LNCaP clone FGC (cell line): ENCODE measurements around the gene EHMT1.
"Not testable (repeated sequence)": the region's sequence is repeated elsewhere in the genome, so short reads cannot be mapped to it uniquely, and the experiment has no call there.

Experiments used
- DNase-seq: peaks from one replicate; pipeline ENCODE4 v3.0.0-alpha.2; 2011; ENCODE audit warnings: low read depth
- H3K4me3 ChIP-seq: 2 replicates; pipeline ENCODE4 v1.5.1; 2011; ENCODE audit warnings: mild to moderate bottlenecking, low read depth, low read length, control low read depth
- CTCF ChIP-seq: IDR thresholded peaks from 2 replicates; pipeline ENCODE4 v1.5.1; 2012; ENCODE audit warnings: mild to moderate bottlenecking; ENCODE audit not compliant: control insufficient read depth, insufficient read depth; ENCODE audit errors: extremely low read depth

The EHMT1 gene

GRCh38 chr9:137719194-137719593, 100.4 kb downstream of the EHMT1 start:
- no peak for TF ChIP-seq CTCF
- no peak for DNase-seq
- no peak overlapping the region for H3K4me3 ChIP-seq

GRCh38 chr9:137720571-137721110, 101.8 kb downstream of the EHMT1 start:
- H3K4me3 ChIP-seq = no peak overlapping the region
- no peak for TF ChIP-seq CTCF
- DNase-seq = no peak

GRCh38 chr9:137721479-137721878, 102.7 kb downstream of the EHMT1 start:
- no peak for DNase-seq
- no peak overlapping the region for H3K4me3 ChIP-seq
- no peak for TF ChIP-seq CTCF

- peak; percentile 5; the same call in 1 of the 2 replicates for TF ChIP-seq CTCF
- DNase-seq = no peak
- no peak overlapping the region for H3K4me3 ChIP-seq
Measured at GRCh38 chr9:137721899-137722298, 103.1 kb downstream of the EHMT1 start.

GRCh38 chr9:137722481-137722880, 103.7 kb downstream of the EHMT1 start:
- no peak for TF ChIP-seq CTCF
- H3K4me3 ChIP-seq = no peak overlapping the region
- no peak for DNase-seq

GRCh38 chr9:137723356-137723755, 104.6 kb downstream of the EHMT1 start:
- not testable (repeated sequence) for DNase-seq, H3K4me3 ChIP-seq

- no peak for TF ChIP-seq CTCF
- DNase-seq = no peak
- H3K4me3 ChIP-seq = no peak overlapping the region
Measured at GRCh38 chr9:137723783-137724445, 105.1 kb downstream of the EHMT1 start.
